HS-5 (cell line): ENCODE data around the gene CLSTN2.

ENCODE experiments used
- DNase-seq: peaks from one replicate; pipeline ENCODE4 v3.0.0-alpha.2; 2012; ENCODE audit warnings: low read depth

The CLSTN2 gene

DNA sequence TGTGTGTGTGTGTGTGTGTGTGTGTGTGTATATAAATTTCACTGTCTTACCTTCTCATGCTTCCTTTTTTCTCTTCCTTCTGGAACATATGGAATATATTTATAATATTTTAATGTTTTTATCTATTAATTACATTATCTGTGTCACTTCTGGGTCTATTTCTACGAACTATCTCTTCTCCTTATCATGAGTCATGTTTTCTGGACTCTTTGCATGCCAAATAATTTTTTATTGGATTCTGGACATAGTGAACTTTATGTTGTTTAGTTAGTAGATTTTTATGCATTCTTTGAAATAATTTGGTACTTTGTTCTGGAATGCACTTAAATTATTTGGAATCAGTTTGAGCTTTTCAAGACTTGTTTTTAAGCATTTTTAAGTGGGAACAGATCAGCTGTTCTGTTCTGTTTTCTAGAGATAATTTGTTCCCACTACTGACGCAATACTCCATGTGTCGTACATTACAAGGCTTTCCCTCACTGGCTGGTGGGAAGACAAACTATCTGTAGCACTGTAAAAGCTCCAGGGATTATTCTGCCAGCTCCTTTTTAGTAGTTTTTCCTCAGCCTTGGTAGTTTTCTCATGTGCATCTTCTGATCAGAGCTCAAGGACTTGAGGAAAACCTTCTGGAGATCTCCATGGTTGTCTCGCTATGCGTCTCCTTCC is 302.0 kb downstream of the CLSTN2 start:
- DNase-seq, result no peak

DNA sequence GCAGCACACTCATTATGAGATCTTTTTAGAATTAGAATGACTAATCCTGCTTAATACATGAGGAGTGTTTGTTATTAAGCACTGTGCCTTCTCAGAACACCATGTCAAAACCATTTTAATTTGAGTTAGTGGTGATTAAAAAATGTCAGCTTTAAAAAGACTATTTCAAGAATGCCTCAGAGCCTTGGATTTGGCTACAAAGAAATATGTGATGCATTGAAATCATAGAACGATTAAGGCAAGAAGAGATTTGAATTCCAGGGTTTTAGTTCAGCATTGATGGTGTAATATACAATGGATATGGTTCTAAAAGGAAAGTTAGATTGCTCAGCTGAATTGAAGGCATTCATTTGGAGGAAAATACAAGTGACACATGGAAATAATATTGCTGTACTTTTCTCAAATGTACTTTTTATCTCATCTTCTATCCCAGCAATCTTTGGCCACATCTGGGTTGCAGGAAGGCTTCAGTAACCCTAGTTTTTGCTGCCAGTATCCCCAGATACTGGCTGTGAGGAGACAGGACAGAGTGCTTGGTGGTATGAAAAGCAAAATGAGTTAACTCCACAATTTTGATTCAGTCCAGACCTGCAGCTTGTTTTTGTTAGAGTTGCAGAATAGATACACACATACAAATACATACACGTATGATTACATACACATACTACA is 303.8 kb downstream of the CLSTN2 start:
- no peak for DNase-seq

DNA sequence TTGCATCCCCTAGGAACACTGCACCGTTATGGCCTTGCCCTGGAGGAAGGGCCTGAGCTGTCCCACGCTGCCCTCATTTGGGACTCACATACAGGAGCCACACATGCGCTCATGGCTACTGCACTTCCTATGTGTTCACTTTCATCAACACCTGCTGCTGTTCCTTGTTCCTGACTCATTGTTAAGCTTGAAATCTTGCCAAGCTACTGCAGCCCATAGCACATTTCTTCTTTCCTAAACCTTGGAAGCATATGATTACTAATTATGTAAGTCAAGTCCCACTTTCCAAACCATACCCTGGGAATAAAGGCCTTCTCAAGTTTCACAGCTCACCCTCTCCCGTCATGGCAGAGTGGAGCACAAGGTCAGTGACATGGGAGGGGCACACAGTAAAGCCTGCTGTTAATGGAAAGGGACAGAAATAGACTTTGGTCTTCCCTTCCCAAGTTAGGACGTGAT is 307.9 kb downstream of the CLSTN2 start:
- DNase-seq, result no peak

DNA sequence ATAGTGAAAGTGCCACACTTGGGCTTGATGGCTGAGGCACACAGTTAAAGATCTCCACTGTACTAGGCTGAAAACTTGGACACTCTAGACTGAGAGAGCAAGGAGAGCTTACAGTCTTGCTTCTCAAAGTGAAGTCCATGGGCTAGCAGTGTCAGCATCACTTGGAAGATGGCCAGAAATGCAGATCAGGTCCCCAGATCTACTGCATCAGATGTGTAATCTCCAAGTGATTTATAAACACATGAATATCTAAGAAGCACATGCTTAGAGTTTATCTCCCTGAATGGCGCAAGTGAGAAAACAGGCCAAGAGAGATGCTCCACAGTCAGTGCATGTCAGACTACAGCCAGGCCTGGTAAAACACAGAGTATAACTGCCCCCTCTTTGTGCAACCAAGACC is 308.6 kb downstream of the CLSTN2 start:
- no peak for DNase-seq

DNA sequence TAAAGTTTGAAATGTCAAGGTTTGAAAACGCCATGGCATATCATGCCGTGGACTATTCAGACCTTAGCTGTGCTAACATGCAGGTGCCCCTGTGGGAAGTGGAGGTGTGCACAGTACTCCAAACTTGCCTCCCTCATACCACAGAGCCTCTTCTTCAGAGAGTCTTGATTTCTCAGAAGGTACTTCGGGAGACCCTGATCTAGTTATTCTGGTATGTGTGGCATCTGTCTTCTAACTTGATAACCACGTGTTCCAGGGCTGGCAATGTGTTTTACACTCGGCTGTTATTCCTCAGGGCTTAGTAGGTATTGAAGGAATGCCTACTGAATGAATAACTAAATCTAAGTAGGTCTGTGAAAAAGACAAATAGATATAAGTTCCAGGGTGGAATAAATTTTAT is 309.9 kb downstream of the CLSTN2 start:
- no peak for DNase-seq

DNA sequence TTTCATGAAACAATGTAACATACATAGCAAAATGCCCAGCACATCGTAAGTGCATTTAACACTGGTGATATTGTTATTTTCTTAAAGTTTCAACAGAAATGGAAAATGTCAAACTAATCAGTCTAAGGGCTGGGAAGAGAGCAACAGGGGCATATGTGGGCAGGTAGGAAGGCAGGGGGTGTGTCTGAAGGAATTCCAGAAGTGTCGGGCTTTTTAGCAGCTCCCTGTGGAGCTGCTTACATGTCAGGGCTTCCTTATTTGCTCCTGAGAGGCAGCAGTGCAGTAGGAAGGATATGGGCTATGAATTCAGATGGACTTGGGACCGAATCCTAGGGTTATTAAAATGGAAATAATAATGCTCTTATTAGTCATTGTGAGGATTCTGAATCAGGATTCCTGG is 311.6 kb downstream of the CLSTN2 start:
- no peak for DNase-seq

DNA sequence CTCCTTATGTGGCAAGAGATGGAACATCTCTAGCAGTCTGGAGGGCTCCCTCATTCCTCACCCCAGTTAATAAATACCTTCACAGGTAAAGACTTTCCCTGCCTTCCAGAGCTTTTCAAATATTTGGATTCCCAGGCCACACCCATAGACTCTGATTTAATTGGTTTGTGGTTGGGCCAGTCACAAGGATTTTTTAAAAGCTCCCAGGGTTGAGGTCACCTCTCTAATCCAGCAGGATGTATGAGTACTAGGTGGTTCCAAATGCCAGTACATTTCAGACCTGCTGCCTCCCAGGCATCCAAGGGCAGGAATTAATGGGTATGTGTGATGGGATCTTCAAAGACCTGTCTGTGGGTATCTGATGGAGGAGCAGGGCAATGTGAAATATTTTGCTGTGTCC is 312.8 kb downstream of the CLSTN2 start:
- DNase-seq, result no peak

DNA sequence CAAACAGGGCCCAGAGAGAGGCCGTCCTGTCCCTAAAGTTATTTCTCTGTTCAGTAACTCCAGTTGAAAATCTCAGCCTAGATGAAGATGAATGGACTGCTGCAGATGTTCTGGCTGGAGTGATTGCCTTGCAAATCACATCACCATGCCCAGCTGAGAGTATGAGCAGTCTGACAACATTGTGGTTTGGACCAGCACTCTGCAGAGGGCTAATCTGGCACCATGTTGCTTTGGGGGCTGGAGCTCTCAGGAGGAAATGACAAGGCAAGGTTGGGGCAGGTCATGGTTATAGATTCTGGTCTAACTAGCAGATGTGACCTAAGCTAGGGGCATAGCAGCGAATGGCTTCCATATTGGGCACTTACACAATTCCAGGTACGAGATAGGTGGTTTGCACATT is 314.2 kb downstream of the CLSTN2 start:
- DNase-seq, result no peak

DNA sequence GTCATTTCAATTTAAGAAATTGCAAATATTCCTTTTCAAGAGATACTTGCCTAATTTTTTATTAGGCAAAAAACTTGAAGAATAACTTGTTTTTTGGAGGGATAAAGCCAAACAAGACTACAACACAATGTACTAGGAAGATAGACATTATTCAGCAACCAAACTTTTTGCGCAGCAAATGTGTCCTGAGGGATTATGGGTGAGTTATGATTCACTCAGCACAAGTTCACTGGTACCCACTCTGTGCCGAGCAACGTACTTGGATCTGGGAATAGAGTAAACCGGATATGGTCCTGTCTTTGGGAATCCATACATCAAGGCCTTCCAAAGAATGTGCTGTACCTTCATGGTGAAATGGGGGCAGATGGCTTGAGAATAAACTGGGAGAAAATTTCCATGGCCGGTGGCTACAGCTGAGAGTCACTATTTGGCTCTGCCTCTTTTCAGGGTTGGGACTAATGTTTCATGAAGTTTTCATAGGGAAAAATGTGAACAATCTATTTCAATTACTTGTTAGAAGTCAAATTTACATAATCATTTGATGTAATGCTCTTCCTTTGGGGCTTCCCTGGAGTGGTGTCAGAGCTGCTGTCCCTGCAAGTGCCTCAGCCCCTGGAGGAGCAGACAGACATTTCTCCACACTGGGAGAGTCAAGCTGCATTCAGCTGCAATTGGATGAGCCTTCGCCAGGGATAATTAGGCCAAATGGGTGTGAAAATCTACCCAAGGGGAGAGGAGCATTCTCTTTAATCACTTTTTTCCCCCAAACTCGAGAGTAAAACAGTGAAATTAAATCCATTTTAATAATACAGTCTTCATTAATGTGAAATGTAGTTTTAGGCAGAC is 315.2 kb downstream of the CLSTN2 start:
- DNase-seq, result no peak

DNA sequence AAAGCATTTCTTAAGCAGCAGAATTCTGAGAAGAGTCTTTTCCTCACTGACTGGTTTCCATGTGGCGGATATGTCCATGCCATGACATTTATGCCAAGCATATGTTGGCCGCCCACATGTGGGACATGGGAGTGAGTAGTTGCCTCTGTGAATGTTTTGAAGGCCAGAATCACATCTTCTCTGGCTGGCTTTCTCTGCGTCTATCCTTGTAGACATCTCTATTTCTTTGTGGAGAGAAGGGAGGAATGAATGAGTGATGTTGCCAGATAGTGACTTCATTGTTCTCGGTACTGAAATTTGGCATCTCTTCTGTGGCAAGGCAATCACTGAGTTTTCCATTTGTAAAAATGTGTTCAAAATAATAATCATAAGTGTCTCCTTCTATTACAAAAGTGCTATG is 316.0 kb downstream of the CLSTN2 start:
- DNase-seq, result no peak

DNA sequence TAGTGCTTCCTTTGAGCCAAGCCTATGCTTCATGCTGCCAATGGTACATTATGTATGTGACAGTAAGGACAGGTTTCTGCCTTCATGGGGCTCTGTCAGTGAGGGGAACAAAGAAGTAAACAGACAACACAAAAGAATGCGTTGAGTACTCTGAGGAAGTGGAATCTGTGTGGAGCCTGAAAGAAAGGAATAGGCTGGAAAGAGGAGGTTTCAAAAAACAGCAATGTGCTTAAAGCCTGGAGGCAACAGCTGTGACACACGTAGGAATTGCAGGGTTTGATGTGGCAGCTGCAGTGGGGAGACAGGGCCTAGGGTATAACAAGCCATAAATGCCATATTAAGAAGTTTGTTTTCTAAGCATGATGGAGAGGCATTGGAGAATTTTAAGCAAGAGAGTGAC is 316.7 kb downstream of the CLSTN2 start:
- DNase-seq, result no peak

DNA sequence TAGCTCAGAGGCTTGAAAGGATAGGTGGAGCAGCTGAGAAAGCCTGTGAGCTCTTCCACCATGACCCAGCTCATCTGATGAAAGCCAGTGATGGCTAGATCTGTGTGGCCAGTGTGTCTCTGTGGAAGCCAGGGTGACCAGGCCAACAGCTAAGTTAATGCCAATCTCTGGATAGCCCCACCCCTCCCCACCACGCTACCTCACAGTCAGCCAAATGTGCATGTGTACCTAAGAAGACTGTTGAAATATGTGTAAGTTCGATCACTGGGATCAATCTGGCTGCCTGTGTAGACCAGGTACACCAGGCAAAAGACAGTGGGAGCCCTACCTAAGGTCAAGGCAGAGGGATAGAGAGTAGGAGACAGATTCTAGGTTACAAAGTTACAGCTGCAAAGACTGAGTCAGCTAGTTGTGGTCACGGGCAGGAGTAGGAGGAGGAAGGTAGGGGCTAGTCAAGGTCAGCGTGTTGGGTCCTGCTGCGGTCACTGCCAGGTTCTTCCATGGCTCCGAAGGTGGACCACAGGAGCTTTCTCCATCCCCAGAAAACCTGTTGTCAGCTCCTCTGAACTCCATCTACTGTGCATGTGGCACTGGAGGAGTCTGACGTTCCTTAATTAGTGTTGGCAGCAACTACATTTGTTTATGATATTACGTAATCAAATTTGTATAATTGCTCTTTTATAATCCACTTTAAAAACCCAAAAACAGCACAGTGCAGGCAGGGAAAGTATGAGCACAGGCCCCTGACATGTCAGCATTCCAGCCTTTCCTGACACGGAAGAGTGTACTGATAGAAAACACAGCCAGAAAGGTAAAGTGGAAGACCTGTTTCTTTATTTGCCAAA is 318.0 kb downstream of the CLSTN2 start:
- no peak for DNase-seq

DNA sequence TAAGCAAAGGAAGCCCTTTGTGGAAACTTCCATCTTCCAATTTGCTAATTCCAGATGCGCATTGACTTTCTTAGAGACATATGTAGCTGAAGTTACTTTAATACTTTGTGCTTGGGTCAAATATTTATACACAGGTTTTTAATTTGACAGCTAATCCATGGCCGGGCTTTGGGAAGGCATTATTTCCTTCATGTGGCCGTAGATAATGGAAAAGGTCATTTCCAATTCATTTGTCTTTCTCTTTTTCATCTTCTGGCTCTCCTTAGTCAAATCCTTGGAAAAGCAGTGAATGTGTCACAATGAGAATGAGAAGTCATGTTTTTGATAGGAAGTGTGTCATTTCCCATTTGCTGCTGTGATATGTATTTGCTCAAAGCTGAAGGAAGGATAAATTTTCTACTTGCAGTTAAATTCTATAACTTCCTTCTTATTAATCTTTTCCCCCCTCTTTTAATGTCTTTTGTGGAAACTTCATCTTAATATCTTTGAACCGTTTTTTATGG is 323.3 kb downstream of the CLSTN2 start:
- DNase-seq, result no peak

DNA sequence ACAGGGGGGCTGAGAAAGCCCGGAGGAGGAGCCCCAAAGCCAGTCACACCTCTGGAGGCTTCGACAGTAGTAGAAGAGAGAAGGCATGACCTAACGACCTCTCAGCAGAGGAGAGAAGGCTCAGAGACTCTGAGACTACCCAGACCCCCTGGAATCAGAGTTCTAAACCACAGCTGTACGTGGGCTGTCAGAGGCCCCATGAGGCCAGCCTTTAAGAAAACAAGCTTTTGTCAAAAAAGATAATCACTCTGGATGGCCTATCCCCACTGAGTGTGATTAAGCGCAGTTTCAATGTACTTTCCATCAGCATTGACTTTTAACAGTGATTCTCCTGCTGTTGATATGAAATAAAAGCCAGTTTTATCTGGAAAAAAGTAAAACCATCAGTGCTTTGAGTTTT is 330.3 kb downstream of the CLSTN2 start:
- DNase-seq, result no peak

DNA sequence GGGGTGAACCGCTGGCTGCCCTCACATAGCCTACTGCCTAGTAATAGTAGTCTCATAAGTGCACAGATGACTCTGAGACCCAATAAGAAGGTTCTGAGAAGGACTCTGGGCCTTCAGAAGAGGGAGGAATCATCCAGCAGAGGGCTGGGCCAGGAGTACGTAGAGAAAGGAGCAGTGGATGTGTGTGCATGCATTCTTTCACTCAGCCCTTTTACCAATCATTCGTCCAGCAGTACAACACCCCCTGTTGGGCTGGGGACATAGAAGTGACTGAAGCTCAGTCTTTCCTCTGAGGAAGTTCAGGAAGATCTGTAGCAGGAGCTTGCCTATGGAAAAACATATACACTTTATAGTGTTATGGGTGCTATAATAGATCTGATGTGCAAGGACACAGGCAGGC is 333.1 kb downstream of the CLSTN2 start:
- no peak for DNase-seq

DNA sequence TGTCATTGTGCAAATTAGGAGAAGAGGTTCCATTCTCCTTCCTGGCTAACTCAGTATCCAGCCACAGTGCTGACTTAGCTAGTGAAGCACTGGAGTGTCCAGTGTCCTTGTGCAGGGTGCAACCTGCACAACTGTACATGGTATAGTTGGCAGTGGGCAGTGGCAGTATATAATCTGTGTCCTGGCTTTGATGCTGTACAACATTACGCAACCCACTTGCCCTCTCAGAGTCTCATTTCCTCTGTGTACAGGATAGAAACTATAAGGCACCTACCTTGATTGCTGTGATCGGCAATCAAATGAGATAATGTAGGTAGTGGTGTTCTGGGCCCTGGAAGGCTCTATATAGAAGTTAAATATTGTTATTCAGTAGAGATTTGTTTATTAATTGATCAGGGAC is 333.6 kb downstream of the CLSTN2 start:
- DNase-seq, result no peak

DNA sequence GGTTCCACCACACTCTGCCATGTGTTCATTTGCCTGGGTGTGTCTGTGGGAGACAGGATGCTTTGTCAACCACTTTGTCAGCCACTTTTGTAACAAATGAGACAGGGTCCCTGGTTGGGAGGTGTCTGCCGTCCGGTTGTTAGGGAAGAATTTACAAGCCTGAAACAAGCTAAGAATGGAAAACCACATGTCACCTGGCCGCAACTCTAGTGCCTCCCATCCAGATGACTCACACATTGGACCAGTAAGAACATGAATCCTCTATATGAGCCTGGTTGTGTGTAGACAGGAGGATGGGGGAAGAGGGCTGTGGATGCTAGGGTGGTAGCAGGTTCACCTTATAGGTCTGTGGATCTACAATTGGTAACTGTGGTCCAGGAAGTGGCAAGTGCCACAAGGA is 335.3 kb downstream of the CLSTN2 start:
- no peak for DNase-seq

DNA sequence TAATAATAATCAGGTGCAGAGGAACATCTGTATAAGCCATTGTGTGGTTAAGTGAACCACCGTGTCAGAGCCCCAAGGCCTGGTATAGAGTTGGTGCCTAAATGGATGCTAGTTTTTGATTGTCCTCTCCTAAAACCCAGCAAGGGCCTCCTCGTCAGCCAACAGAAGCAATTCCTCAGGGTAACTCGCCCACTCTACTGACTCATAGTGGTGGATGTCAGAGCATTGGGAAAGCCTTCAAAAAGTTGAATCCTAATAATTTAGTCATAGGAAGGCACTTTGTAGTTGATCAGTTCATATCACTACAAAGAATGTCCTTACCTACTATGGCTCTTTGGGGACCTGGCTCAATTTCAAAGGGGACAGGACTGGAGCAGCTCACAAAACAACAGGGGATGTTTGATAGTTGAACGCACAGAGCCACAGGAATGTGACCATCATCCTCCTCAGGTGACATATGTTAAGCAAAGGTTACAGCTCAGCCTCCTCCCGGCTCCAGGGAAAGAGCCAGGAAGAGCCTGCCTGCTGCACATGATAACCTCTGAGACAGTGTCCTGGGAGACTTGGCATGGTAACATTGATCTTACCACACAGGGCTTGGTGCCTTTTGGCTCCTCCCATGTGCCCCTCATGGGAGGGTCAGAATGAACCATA is 338.7 kb downstream of the CLSTN2 start:
- no peak for DNase-seq

DNA sequence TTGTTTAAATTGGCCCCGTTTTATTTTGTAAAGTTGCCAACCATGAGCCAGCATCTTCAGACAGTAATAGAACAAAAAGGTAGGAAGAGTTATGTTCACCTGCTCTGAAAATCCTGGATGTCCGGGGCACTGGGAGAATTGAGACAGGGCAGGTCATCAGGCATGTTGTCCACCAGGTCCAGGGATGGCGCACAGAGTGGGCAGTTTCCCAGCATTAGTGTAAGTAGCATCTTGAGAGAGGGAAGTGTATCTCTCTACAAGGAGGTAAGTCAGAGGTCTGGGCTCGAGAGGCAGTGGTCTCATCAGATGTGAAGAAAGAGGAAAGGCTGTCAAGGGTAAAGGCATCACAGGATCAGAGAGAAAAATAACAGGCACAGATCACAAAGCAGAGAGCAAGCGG is 339.4 kb downstream of the CLSTN2 start:
- no peak for DNase-seq

DNA sequence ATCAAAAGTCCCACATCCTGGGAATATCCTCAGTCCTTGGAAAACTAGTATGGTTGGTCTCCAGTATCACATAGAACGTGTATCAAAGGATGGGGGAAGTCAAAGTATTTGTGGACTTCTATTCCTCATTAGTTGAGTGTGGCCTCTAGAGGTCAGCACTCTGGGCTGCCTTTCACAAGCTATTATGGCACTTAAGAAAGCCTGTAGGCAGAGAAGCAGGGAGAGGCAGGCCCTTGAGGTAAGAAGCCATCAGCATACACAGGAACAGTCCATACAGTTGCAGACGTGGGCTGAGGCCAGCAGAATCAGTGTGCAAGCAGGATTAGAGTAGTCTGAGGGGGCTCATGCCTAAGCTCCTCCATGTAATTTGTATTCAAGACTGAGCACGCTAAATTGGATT is 341.7 kb downstream of the CLSTN2 start:
- DNase-seq, result no peak

DNA sequence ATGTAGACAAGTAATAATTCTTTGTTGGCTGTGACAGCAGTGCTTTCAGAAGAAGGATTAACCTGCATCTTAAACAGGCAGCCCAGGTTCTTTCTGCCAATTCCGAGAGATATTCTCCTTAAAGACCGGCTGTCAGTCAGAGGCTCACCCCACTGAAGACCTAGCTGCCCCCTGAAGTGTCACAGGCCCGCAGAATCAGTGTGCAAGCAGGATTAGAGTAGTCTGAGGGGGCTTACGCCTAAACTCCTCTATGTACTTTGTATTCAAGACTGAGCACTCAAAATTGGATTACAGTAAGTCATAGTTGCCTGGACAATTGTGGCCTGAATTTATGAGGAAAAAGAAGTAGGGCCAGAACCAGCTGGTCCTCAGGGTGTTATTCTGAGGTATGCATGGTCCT is 342.9 kb downstream of the CLSTN2 start:
- DNase-seq, result no peak

DNA sequence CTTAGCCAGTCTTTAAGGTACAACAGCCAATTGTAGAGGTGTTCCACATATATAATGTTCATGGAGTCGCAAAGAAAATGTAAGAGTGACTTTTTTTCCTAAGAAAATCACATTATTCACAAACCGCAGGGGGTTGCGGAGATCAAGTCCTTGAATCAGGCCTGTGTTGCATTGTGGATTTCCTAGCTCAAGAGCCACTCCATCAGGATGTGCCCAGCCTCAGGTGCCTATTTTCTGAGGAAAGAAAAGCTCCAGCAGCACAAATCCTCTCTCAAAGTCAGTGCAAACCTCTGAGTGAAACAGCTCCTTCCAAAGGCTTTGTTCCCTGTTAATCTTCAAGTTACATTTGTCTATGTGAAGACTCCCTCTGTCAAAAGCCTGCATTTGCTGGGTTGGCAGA is 349.4 kb downstream of the CLSTN2 start:
- no peak for DNase-seq
